A673 (cell line): ENCODE measurements around the gene SV2C.

ENCODE experiments used
- EZH2 ChIP-seq: fragments of 200-600 bp; sonication (generic); IDR thresholded peaks from 2 replicates; pipeline ENCODE4 v1.6.1; 2017; ENCODE audit warnings: borderline replicate concordance, low read depth, mild to moderate bottlenecking, mixed read lengths, antibody characterized with exemption, low read length; ENCODE audit not compliant: poor library complexity, severe bottlenecking
- TF ChIP-seq, protein P1 (sequence below): fragments of 300-800, 200-600 bp; sonication (generic); conservative IDR thresholded peaks from 2 replicates; pipeline ENCODE4 v1.5.1; 2017; ENCODE audit warnings: low read depth, mild to moderate bottlenecking, antibody characterized with exemption, low read length, moderate library complexity, mixed read lengths

DNA sequence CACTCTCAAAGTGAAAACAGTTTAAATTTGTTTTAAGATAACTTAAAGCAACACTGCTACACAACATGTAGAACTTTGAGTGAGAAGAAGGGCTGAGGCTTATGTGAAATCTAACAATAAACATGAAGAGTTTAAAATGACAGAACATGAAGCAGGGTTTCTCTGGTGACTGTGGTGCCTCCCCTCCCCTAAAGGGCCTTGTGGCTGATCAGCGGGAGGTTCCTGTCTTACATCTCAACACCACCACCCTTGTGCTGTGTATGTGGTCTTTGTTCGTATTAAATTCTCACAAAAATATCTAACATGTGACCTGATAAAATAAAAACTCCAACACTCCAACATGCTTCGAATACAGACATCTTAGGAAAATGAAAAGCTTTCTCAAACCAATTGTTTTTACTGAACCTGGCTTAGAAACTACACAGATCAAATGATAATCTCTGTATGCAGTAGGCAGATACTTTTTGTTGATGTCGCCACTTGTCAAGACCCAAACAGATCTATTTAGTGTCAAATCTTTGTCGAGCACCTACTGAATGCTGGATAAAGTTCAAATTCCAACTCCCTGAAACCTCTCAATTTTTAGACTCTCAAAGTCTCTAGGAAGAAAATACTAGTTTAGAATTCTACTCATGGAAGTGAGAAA lies 310.0 kb downstream of the SV2C start:
- no peak for TF ChIP-seq EZH2
- TF ChIP-seq, protein P1, sequence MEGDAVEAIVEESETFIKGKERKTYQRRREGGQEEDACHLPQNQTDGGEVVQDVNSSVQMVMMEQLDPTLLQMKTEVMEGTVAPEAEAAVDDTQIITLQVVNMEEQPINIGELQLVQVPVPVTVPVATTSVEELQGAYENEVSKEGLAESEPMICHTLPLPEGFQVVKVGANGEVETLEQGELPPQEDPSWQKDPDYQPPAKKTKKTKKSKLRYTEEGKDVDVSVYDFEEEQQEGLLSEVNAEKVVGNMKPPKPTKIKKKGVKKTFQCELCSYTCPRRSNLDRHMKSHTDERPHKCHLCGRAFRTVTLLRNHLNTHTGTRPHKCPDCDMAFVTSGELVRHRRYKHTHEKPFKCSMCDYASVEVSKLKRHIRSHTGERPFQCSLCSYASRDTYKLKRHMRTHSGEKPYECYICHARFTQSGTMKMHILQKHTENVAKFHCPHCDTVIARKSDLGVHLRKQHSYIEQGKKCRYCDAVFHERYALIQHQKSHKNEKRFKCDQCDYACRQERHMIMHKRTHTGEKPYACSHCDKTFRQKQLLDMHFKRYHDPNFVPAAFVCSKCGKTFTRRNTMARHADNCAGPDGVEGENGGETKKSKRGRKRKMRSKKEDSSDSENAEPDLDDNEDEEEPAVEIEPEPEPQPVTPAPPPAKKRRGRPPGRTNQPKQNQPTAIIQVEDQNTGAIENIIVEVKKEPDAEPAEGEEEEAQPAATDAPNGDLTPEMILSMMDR: no peak
